ENCODE results near the gene ENSA.
"Not testable (repeated sequence)": the region's sequence is repeated elsewhere in the genome, so short reads cannot be mapped to it uniquely, and the experiment has no call there.

ENSA gene

GRCh38 chr1:150574260-150575071, 54.9 kb downstream of the ENSA start:
- Histone ChIP-seq H3K27me3 (ENCODE audit: control insufficient read depth in 1 of 2, insufficient read depth in 2 of 2, low read length in 2 of 2) (no peaks in the 10 kb centered on the region), H3K4me1 (ENCODE audit: control insufficient read depth, insufficient read depth, low read length) (peaks cover 36% of the 10 kb centered on the region), H3K9ac (ENCODE audit: low read length in 2 of 2) (peak overlapping the region; percentile 64 to 89), H3K27ac (ENCODE audit: low read length) (peak overlapping the region; percentile 46), H3K36me3 (ENCODE audit: control insufficient read depth in 2 of 2, insufficient read depth in 2 of 2, low read length in 2 of 2) (peaks cover 29 to 46% of the 10 kb centered on the region in 2 donors), H3K9me3 (ENCODE audit: control insufficient read depth in 2 of 2, low read length in 2 of 2) (no peaks in the 10 kb centered on the region), H3K4me3 (ENCODE audit: low read length in 2 of 2) (peak overlapping the region; percentile 86 to 100)

- not testable (repeated sequence) for H3K9me3 ChIP-seq (ENCODE audit: control insufficient read depth in 2 of 2, low read length in 2 of 2); H3K4me3 ChIP-seq (ENCODE audit: low read length in 2 of 2); H3K27ac ChIP-seq (ENCODE audit: low read length); H3K27me3 ChIP-seq (ENCODE audit: control insufficient read depth in 1 of 2, insufficient read depth in 2 of 2, low read length in 2 of 2); H3K9ac ChIP-seq (ENCODE audit: low read length in 2 of 2)
- peaks cover 44% of the 10 kb centered on the region for H3K4me1 ChIP-seq (ENCODE audit: control insufficient read depth, insufficient read depth, low read length)
- H3K36me3 ChIP-seq (ENCODE audit: control insufficient read depth in 2 of 2, insufficient read depth in 2 of 2, low read length in 2 of 2), result peaks cover 29 to 46% of the 10 kb centered on the region in 2 donors
Measured at GRCh38 chr1:150573648-150574071, 55.8 kb downstream of the ENSA start.

GRCh38 chr1:150572918-150573647, 56.3 kb downstream of the ENSA start:
- Histone ChIP-seq H3K9me3 (ENCODE audit: control insufficient read depth in 2 of 2, low read length in 2 of 2) (no peaks in the 10 kb centered on the region), H3K27ac (ENCODE audit: low read length) (no peak overlapping the region), H3K4me1 (ENCODE audit: control insufficient read depth, insufficient read depth, low read length) (peaks cover 50% of the 10 kb centered on the region), H3K4me3 (ENCODE audit: low read length in 2 of 2) (peak overlapping the region in 1 of 2 donors; percentile 29), H3K27me3 (ENCODE audit: control insufficient read depth in 1 of 2, insufficient read depth in 2 of 2, low read length in 2 of 2) (no peaks in the 10 kb centered on the region), H3K9ac (ENCODE audit: low read length in 2 of 2) (no peak overlapping the region), H3K36me3 (ENCODE audit: control insufficient read depth in 2 of 2, insufficient read depth in 2 of 2, low read length in 2 of 2) (peaks cover 29 to 46% of the 10 kb centered on the region in 2 donors)
